ENCODE measurements around the gene HEPN1. TPM values are rescaled to one million over a fixed set of nuclear protein-coding genes. Genes with fewer than 3 reads are reported as not detected.

The HEPN1 gene
- total RNA-seq, 1 experiment from 2014 or later = not detected

GRCh38 chr11:124943741-124944140, 24.7 kb downstream of the HEPN1 start:
- POLR2A ChIA-PET = no interaction called here
- H3K4me3 Mint-ChIP-seq = no peak overlapping the region
- no peak for ATAC-seq

GRCh38 chr11:124944565-124944964, 25.5 kb downstream of the HEPN1 start:
- H3K9me3 Mint-ChIP-seq = peaks cover 17% of the 10 kb centered on the region
- no peak overlapping the region for H3K27ac Mint-ChIP-seq
- TF ChIP-seq CREB1 (CRISPR knock-in tag; IDR thresholded peaks at IDR 0.05) = no peak
- H3K36me3 Mint-ChIP-seq = peaks cover 8% of the 10 kb centered on the region; the same call in 1 of the 2 replicates
- POLR2A ChIA-PET = no interaction called here
- CTCF ChIA-PET = interaction anchor here (1.5 kb wide), 1 partner anchor 10 kb away, joined by 8 read pairs; no protein-coding TSS in a partner anchor
- ATAC-seq (no peak), DNase-seq (ENCODE audit: low spot score) (no peak)
- H3K4me3 Mint-ChIP-seq = no peak overlapping the region
- no peaks in the 10 kb centered on the region for H3K4me1 Mint-ChIP-seq
- peaks cover 27% of the 10 kb centered on the region for H3K27me3 Mint-ChIP-seq (ENCODE audit: low read depth)

More at GRCh38 chr11:124943741-124944140, 24.7 kb downstream of the HEPN1 start:
- CTCF ChIA-PET = interaction anchor here (0.6 to 1.5 kb wide), 2 partner anchors 9 to 51 kb away, joined by 3 to 8 read pairs; no protein-coding TSS in a partner anchor
- peaks cover 27% of the 10 kb centered on the region for H3K27me3 Mint-ChIP-seq (ENCODE audit: low read depth)
- TF ChIP-seq PRRX2 (CRISPR knock-in tag; IDR thresholded peaks at IDR 0.05) (no peak), TEAD4 (CRISPR knock-in tag; IDR thresholded peaks at IDR 0.05) (no peak), ZNF317 (CRISPR knock-in tag; IDR thresholded peaks at IDR 0.05; ENCODE audit: borderline replicate concordance, low read depth) (no peak), FOXK1 (CRISPR knock-in tag; IDR thresholded peaks at IDR 0.05) (no peak), GRHL2 (CRISPR knock-in tag; IDR thresholded peaks at IDR 0.05; ENCODE audit: insufficient replicate concordance, severe bottlenecking) (no peak), IRF2 (CRISPR knock-in tag; IDR thresholded peaks at IDR 0.05; ENCODE audit: borderline replicate concordance, low read depth) (no peak), ATF1 (CRISPR knock-in tag; IDR thresholded peaks at IDR 0.05) (no peak), EMX1 (CRISPR knock-in tag; IDR thresholded peaks at IDR 0.05) (no peak), MXD4 (CRISPR knock-in tag; IDR thresholded peaks at IDR 0.05; ENCODE audit: borderline replicate concordance) (no peak), ZNF671 (CRISPR knock-in tag; IDR thresholded peaks at IDR 0.05) (no peak), FOXP1 (CRISPR knock-in tag; IDR thresholded peaks at IDR 0.05; ENCODE audit: borderline replicate concordance) (no peak), PREB (CRISPR knock-in tag; IDR thresholded peaks at IDR 0.05; ENCODE audit: borderline replicate concordance) (no peak), CREB1 (CRISPR knock-in tag; IDR thresholded peaks at IDR 0.05) (no peak)
- TF ChIP-seq, protein P1, sequence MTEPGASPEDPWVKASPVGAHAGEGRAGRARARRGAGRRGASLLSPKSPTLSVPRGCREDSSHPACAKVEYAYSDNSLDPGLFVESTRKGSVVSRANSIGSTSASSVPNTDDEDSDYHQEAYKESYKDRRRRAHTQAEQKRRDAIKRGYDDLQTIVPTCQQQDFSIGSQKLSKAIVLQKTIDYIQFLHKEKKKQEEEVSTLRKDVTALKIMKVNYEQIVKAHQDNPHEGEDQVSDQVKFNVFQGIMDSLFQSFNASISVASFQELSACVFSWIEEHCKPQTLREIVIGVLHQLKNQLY (CRISPR knock-in tag; IDR thresholded peaks at IDR 0.05) = no peak
- TF ChIP-seq, protein P2, sequence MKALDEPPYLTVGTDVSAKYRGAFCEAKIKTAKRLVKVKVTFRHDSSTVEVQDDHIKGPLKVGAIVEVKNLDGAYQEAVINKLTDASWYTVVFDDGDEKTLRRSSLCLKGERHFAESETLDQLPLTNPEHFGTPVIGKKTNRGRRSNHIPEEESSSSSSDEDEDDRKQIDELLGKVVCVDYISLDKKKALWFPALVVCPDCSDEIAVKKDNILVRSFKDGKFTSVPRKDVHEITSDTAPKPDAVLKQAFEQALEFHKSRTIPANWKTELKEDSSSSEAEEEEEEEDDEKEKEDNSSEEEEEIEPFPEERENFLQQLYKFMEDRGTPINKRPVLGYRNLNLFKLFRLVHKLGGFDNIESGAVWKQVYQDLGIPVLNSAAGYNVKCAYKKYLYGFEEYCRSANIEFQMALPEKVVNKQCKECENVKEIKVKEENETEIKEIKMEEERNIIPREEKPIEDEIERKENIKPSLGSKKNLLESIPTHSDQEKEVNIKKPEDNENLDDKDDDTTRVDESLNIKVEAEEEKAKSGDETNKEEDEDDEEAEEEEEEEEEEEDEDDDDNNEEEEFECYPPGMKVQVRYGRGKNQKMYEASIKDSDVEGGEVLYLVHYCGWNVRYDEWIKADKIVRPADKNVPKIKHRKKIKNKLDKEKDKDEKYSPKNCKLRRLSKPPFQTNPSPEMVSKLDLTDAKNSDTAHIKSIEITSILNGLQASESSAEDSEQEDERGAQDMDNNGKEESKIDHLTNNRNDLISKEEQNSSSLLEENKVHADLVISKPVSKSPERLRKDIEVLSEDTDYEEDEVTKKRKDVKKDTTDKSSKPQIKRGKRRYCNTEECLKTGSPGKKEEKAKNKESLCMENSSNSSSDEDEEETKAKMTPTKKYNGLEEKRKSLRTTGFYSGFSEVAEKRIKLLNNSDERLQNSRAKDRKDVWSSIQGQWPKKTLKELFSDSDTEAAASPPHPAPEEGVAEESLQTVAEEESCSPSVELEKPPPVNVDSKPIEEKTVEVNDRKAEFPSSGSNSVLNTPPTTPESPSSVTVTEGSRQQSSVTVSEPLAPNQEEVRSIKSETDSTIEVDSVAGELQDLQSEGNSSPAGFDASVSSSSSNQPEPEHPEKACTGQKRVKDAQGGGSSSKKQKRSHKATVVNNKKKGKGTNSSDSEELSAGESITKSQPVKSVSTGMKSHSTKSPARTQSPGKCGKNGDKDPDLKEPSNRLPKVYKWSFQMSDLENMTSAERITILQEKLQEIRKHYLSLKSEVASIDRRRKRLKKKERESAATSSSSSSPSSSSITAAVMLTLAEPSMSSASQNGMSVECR (CRISPR knock-in tag; IDR thresholded peaks at IDR 0.05; ENCODE audit: borderline replicate concordance) = no peak
- TF ChIP-seq, protein P3, sequence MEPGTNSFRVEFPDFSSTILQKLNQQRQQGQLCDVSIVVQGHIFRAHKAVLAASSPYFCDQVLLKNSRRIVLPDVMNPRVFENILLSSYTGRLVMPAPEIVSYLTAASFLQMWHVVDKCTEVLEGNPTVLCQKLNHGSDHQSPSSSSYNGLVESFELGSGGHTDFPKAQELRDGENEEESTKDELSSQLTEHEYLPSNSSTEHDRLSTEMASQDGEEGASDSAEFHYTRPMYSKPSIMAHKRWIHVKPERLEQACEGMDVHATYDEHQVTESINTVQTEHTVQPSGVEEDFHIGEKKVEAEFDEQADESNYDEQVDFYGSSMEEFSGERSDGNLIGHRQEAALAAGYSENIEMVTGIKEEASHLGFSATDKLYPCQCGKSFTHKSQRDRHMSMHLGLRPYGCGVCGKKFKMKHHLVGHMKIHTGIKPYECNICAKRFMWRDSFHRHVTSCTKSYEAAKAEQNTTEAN (CRISPR knock-in tag; IDR thresholded peaks at IDR 0.05) = no peak
- peaks cover 11% of the 10 kb centered on the region for H3K9me3 Mint-ChIP-seq
- peaks cover 5% of the 10 kb centered on the region; the same call in 1 of the 2 replicates for H3K36me3 Mint-ChIP-seq
- no peak for DNase-seq (ENCODE audit: low spot score)
- no peak overlapping the region for H3K27ac Mint-ChIP-seq
- H3K4me1 Mint-ChIP-seq = 0 out of 2 replicates have a peak, but pooled peaks cover 2% of the 10 kb centered on the region
